ENCODE measurements around the gene GPSM1. TPM values are rescaled to one million over a fixed set of nuclear protein-coding genes. Genes with fewer than 3 reads are reported as not detected.

Gene GPSM1
- total and polyA plus RNA-seq, 5 donors from 2014 or later: 0.59 to 12.3 (median 1.3) TPM

DNA sequence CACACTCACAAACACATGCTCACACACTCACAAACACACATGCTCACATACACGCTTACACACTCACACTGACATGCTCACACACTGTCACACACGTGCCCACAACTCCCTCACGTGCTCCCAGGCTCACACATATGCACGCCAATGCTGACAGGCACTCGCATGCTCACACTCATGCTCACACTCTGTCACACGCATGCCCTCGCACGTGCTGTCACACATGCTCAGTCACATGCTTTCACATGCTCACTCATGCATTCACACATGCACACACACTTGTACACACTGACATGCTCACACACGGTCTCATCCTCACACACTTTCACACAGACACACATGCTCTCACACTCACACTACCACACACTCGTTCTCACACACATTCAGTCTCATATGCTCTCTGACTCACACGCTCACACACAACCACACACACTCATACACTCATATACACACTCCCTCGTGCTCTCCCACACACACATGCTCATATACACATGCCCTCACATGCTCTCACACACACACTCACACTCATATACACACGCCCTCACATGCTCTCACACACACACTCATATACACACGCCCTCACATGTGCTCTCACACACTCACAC is 33.8 kb upstream of the GPSM1 start:
- Histone ChIP-seq H3K4me3 (ENCODE audit: low read depth, low read length) (no peak overlapping the region), H3K36me3 (ENCODE audit: control insufficient read depth, insufficient read depth, low read length) (no peaks in the 10 kb centered on the region), H3K27me3 (ENCODE audit: control insufficient read depth, insufficient read depth, low read length) (no peaks in the 10 kb centered on the region), H3K9me3 (ENCODE audit: control insufficient read depth in 2 of 2, low read length in 2 of 2) (no peaks in the 10 kb centered on the region), H3K4me1 (ENCODE audit: control insufficient read depth, insufficient read depth, low read length, poor library complexity, severe bottlenecking) (no peaks in the 10 kb centered on the region), H3K27ac (ENCODE audit: insufficient read depth, low read length, poor library complexity, severe bottlenecking) (no peak overlapping the region)
- ATAC-seq (ENCODE audit: low read depth in 2 of 2): no peak
- no peaks in the 10 kb centered on the region for H3K9me3 Mint-ChIP-seq
- H3K27ac Mint-ChIP-seq: no peak overlapping the region
- DNase-seq: no peak
- H3K4me1 Mint-ChIP-seq: no peaks in the 10 kb centered on the region
- no peaks in the 10 kb centered on the region for H3K36me3 Mint-ChIP-seq
- H3K27me3 Mint-ChIP-seq: no peaks in the 10 kb centered on the region
- no peak overlapping the region for H3K4me3 Mint-ChIP-seq

- H3K4me3 Mint-ChIP-seq: no peak overlapping the region
- Histone ChIP-seq H3K27ac (ENCODE audit: insufficient read depth, low read length, poor library complexity, severe bottlenecking) (no peak overlapping the region), H3K36me3 (ENCODE audit: control insufficient read depth, insufficient read depth, low read length) (no peaks in the 10 kb centered on the region), H3K4me3 (ENCODE audit: low read depth, low read length) (no peak overlapping the region), H3K27me3 (ENCODE audit: control insufficient read depth, insufficient read depth, low read length) (no peaks in the 10 kb centered on the region), H3K4me1 (ENCODE audit: control insufficient read depth, insufficient read depth, low read length, poor library complexity, severe bottlenecking) (no peaks in the 10 kb centered on the region), H3K9me3 (ENCODE audit: control insufficient read depth in 2 of 2, low read length in 2 of 2) (no peaks in the 10 kb centered on the region)
- H3K4me1 Mint-ChIP-seq: no peaks in the 10 kb centered on the region
- no peaks in the 10 kb centered on the region for H3K27me3 Mint-ChIP-seq
- H3K9me3 Mint-ChIP-seq: no peaks in the 10 kb centered on the region
- no peaks in the 10 kb centered on the region for H3K36me3 Mint-ChIP-seq
- DNase-seq (no peak), ATAC-seq (ENCODE audit: low read depth in 2 of 2) (no peak)
- no peak overlapping the region for H3K27ac Mint-ChIP-seq
These were observed 32.9 kb upstream of the GPSM1 start for GRCh38 chr9:136294437-136294836.

DNA sequence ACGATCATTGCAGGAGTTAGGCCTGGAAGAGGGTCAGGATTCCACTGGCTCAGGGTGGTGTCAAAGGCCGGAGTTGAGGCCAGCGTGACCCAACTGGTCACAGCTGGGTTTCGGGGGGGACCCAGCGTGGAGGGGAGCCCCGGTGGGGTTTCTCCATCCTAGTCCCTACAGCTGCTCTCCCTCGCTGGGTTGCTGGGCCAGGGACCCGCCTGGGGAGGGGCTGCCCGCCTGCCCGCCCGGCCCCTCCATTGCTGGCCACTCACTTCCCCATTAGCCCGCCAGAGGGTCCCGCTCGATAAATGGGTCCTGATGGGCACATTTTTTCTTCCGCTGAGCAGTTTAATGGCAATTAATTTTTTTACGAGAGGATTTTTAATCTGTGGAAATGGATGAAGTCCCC is 32.3 kb upstream of the GPSM1 start:
- H3K27me3 ChIP-seq (ENCODE audit: control insufficient read depth, insufficient read depth, low read length): no peaks in the 10 kb centered on the region
- H3K27me3 Mint-ChIP-seq: no peaks in the 10 kb centered on the region
- H3K9me3 ChIP-seq (ENCODE audit: control insufficient read depth in 2 of 2, low read length in 2 of 2): no peaks in the 10 kb centered on the region
- H3K36me3 Mint-ChIP-seq: no peaks in the 10 kb centered on the region
- H3K27ac Mint-ChIP-seq: no peak overlapping the region
- no peaks in the 10 kb centered on the region for H3K36me3 ChIP-seq (ENCODE audit: control insufficient read depth, insufficient read depth, low read length)
- H3K27ac ChIP-seq (ENCODE audit: insufficient read depth, low read length, poor library complexity, severe bottlenecking): no peak overlapping the region
- no peak overlapping the region for H3K4me3 Mint-ChIP-seq
- ATAC-seq (ENCODE audit: low read depth in 2 of 2) (no peak), DNase-seq (no peak)
- H3K4me1 ChIP-seq (ENCODE audit: control insufficient read depth, insufficient read depth, low read length, poor library complexity, severe bottlenecking): no peaks in the 10 kb centered on the region
- no peaks in the 10 kb centered on the region for H3K4me1 Mint-ChIP-seq
- no peak overlapping the region for H3K4me3 ChIP-seq (ENCODE audit: low read depth, low read length)
- no peaks in the 10 kb centered on the region for H3K9me3 Mint-ChIP-seq

GRCh38 chr9:136295542-136296433 is 31.6 kb upstream of the GPSM1 start:
- no peaks in the 10 kb centered on the region for H3K9me3 Mint-ChIP-seq
- H3K27me3 Mint-ChIP-seq: no peaks in the 10 kb centered on the region
- H3K27ac Mint-ChIP-seq: no peak overlapping the region
- H3K4me1 Mint-ChIP-seq: no peaks in the 10 kb centered on the region
- no peak overlapping the region for H3K4me3 Mint-ChIP-seq
- Histone ChIP-seq H3K4me1 (ENCODE audit: control insufficient read depth, insufficient read depth, low read length, poor library complexity, severe bottlenecking) (no peaks in the 10 kb centered on the region), H3K27ac (ENCODE audit: insufficient read depth, low read length, poor library complexity, severe bottlenecking) (no peak overlapping the region), H3K36me3 (ENCODE audit: control insufficient read depth, insufficient read depth, low read length) (no peaks in the 10 kb centered on the region), H3K27me3 (ENCODE audit: control insufficient read depth, insufficient read depth, low read length) (no peaks in the 10 kb centered on the region), H3K4me3 (ENCODE audit: low read depth, low read length) (no peak overlapping the region), H3K9me3 (ENCODE audit: control insufficient read depth in 2 of 2, low read length in 2 of 2) (no peaks in the 10 kb centered on the region)
- DNase-seq (no peak), ATAC-seq (ENCODE audit: low read depth in 2 of 2) (no peak)
- no peaks in the 10 kb centered on the region for H3K36me3 Mint-ChIP-seq

DNA sequence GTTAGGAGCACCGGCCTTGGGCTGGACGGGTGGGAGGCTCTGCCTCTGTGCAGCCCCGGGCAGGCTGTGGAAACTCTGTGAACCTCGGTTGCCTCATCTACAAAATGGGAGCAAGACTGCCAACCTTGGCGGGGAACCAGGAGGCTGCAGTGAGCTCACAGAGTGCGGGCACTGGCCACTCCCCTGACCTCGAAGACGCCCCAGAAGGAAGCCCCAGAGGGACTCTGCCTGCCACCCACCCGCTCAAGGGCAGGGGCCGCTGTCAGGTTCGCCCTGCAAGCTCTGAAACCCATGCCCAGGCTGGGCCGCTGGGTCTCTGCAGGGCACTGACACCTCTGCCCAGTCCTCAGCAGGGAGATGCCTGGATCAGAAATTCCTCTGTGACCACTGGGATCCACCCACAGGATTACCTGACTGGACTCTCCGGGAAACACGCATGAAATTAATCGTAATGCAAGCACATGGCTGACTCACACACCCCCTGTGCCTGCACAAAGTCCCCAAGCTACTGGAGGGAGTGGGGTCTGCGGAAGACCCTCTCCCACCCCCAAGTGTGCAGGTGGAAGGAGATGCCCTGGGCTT is 30.8 kb upstream of the GPSM1 start:
- no peaks in the 10 kb centered on the region for H3K4me1 ChIP-seq (ENCODE audit: control insufficient read depth, insufficient read depth, low read length, poor library complexity, severe bottlenecking)
- no peak overlapping the region for H3K27ac ChIP-seq (ENCODE audit: insufficient read depth, low read length, poor library complexity, severe bottlenecking)
- no peak overlapping the region for H3K27ac Mint-ChIP-seq
- H3K36me3 ChIP-seq (ENCODE audit: control insufficient read depth, insufficient read depth, low read length): no peaks in the 10 kb centered on the region
- H3K9me3 Mint-ChIP-seq: no peaks in the 10 kb centered on the region
- H3K4me3 Mint-ChIP-seq: no peak overlapping the region
- H3K27me3 Mint-ChIP-seq: no peaks in the 10 kb centered on the region
- ATAC-seq (ENCODE audit: low read depth in 2 of 2) (no peak), DNase-seq (no peak)
- no peak overlapping the region for H3K4me3 ChIP-seq (ENCODE audit: low read depth, low read length)
- no peaks in the 10 kb centered on the region for H3K4me1 Mint-ChIP-seq
- H3K36me3 Mint-ChIP-seq: no peaks in the 10 kb centered on the region
- H3K27me3 ChIP-seq (ENCODE audit: control insufficient read depth, insufficient read depth, low read length): no peaks in the 10 kb centered on the region
- no peaks in the 10 kb centered on the region for H3K9me3 ChIP-seq (ENCODE audit: control insufficient read depth in 2 of 2, low read length in 2 of 2)

DNA sequence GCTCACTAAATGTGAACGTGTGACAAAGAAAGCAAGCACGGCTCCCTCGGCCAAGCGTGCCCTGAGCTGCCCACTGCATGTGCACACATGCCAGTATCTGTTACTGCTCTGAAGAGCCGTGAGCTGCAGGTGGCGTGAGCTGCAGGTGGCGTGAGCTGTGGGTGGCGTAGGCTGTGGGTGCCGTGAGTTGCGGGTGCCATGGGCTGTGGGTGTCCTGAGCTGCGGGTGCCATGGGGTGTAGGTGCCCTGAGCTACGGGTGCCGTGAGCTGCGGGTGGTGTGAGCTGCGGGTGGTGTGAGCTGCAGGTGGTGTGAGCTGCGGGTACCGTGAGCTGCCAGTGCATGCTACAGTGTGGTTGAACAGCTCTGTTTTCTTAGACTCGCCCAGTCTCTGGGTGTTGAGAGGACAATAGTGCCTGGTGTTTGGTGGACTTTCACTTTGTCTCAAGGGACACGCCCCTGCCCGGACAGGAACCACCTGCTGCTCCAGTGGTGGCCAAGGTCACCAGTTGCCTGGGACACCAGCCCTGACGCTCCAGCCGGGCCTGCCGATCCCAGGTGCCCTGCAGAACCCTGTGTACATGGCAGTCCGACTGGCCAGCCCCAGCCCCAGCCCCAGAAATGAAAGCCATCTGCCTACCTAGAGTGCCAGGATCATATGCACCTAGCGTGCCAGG is 30.2 kb upstream of the GPSM1 start:
- no peaks in the 10 kb centered on the region for H3K4me1 ChIP-seq (ENCODE audit: control insufficient read depth, insufficient read depth, low read length, poor library complexity, severe bottlenecking)
- no peaks in the 10 kb centered on the region for H3K36me3 ChIP-seq (ENCODE audit: control insufficient read depth, insufficient read depth, low read length)
- no peak for ATAC-seq (ENCODE audit: low read depth in 2 of 2)
- no peaks in the 10 kb centered on the region for H3K27me3 ChIP-seq (ENCODE audit: control insufficient read depth, insufficient read depth, low read length)
- H3K4me3 ChIP-seq (ENCODE audit: low read depth, low read length): no peak overlapping the region
- Mint-ChIP-seq H3K36me3 (no peaks in the 10 kb centered on the region), H3K9me3 (no peaks in the 10 kb centered on the region), H3K27me3 (no peaks in the 10 kb centered on the region), H3K4me3 (no peak overlapping the region), H3K4me1 (no peaks in the 10 kb centered on the region), H3K27ac (no peak overlapping the region)
- H3K9me3 ChIP-seq (ENCODE audit: control insufficient read depth in 2 of 2, low read length in 2 of 2): no peaks in the 10 kb centered on the region
- DNase-seq: no peak
- H3K27ac ChIP-seq (ENCODE audit: insufficient read depth, low read length, poor library complexity, severe bottlenecking): no peak overlapping the region

GRCh38 chr9:136297766-136298735 is 29.3 kb upstream of the GPSM1 start:
- ATAC-seq (ENCODE audit: low read depth in 2 of 2) (no peak), DNase-seq (no peak)
- Histone ChIP-seq H3K4me3 (ENCODE audit: low read depth, low read length) (no peak overlapping the region), H3K4me1 (ENCODE audit: control insufficient read depth, insufficient read depth, low read length, poor library complexity, severe bottlenecking) (no peaks in the 10 kb centered on the region), H3K36me3 (ENCODE audit: control insufficient read depth, insufficient read depth, low read length) (no peaks in the 10 kb centered on the region), H3K9me3 (ENCODE audit: control insufficient read depth in 2 of 2, low read length in 2 of 2) (no peaks in the 10 kb centered on the region), H3K27me3 (ENCODE audit: control insufficient read depth, insufficient read depth, low read length) (no peaks in the 10 kb centered on the region), H3K27ac (ENCODE audit: insufficient read depth, low read length, poor library complexity, severe bottlenecking) (no peak overlapping the region)
- H3K36me3 Mint-ChIP-seq: no peaks in the 10 kb centered on the region
- H3K9me3 Mint-ChIP-seq: no peaks in the 10 kb centered on the region
- H3K4me3 Mint-ChIP-seq: peak overlapping the region in 1 of 4 donors; percentile 48
- H3K27ac Mint-ChIP-seq: no peak overlapping the region
- H3K4me1 Mint-ChIP-seq: no peaks in the 10 kb centered on the region
- H3K27me3 Mint-ChIP-seq: no peaks in the 10 kb centered on the region
